Skeletal muscle satellite cell (primary cell): ENCODE measurements around the gene STYK1.

ENCODE experiments used
- H3K27me3 ChIP-seq: 2 replicates; pipeline ENCODE4 v1.7.0; 2013; ENCODE audit warnings: low read length; ENCODE audit not compliant: control insufficient read depth, insufficient read depth
- H3K36me3 ChIP-seq: 2 replicates; pipeline ENCODE4 v1.7.0; 2013; ENCODE audit warnings: mild to moderate bottlenecking, control low read depth, low read length; ENCODE audit not compliant: insufficient read depth
- H3K4me1 ChIP-seq: 2 replicates; pipeline ENCODE4 v1.7.0; 2013; ENCODE audit warnings: low read length; ENCODE audit not compliant: control insufficient read depth, insufficient read depth
- H3K4me2 ChIP-seq: 2 replicates; pipeline ENCODE4 v1.7.0; 2013; ENCODE audit warnings: mild to moderate bottlenecking, low read length
- H3K4me3 ChIP-seq: 2 replicates; pipeline ENCODE4 v1.7.0; 2013; ENCODE audit warnings: low read length
- H3K9ac ChIP-seq: 2 replicates; pipeline ENCODE4 v1.7.0; 2013; ENCODE audit warnings: mild to moderate bottlenecking, low read depth, low read length, moderate library complexity
- H3K9me3 ChIP-seq: replicated peaks from 2 replicates; pipeline ENCODE4 v1.7.0; 2013; ENCODE audit warnings: mild to moderate bottlenecking, control low read depth, low read length

The STYK1 gene

DNA sequence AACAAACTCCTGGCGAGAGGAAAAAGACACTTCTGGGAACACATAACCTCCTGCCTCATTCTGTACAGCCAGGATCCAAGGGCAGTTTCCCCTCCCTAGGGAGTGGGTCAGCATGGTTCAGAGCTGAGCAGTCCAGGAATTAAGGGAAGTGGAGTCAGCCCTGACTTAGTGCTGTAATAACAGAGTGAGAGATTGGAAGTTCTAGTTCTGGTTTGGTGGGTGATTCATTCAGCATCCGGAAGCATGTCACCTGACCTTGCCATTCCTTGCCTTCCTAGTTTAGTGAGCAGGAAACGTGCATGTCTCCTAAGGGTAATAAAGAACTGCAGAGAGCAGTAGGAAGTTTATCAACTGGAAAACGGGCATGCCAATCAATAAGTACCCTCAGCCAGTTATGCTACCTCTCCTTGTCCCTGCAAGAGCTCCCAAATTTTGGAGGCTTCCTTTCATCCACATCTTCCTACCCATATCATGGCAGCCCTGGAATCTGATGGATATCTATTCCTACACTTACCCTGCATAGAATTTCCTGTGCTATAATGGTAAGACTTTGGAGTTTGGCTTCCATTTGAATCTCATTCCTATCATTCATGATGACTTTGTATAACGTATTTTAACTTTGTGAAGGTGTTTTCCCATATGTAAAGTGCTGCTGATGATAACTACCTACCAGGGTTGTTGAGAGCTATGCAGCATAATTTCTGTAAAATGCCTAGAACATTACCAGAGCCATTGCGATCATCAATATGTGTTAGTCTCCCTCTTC lies 31.9 kb downstream of the STYK1 start:
- peaks cover 9% of the 10 kb centered on the region for H3K9me3 ChIP-seq
- H3K4me2 ChIP-seq, result peak overlapping the region; percentile 22
- no peaks in the 10 kb centered on the region for H3K36me3 ChIP-seq
- no peaks in the 10 kb centered on the region for H3K27me3 ChIP-seq
- peaks cover 11% of the 10 kb centered on the region for H3K4me1 ChIP-seq
- no peak overlapping the region for H3K9ac ChIP-seq
- peak overlapping the region; percentile 3 for H3K4me3 ChIP-seq

GRCh38 chr12:10638728-10639127 lies 35.1 kb downstream of the STYK1 start:
- Histone ChIP-seq H3K4me3 (no peak overlapping the region), H3K9me3 (peaks cover 6% of the 10 kb centered on the region), H3K9ac (no peak overlapping the region)

DNA sequence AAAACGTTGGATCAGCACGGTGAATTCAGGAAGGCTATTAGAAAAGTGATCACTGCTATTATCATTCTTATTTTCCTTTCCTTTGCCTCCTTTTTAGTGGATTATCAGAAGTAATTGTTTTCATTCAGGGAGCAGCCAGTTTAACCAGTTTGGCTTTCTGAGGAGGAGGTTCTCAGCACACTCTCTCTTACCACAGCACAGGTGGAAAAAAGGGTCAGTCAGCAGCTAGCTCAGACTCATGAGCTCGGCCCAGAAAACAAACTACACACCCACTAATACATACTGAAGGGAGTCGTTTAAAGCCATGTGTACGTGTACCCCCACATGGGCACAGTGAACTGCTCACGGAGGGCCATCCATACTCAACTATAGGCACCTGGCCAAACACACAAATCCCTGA lies 37.2 kb downstream of the STYK1 start:
- no peaks in the 10 kb centered on the region for H3K36me3 ChIP-seq
- peaks cover 6% of the 10 kb centered on the region for H3K9me3 ChIP-seq
- H3K4me2 ChIP-seq, result no peak overlapping the region
- no peaks in the 10 kb centered on the region for H3K27me3 ChIP-seq
- no peak overlapping the region for H3K4me3 ChIP-seq
- H3K9ac ChIP-seq, result no peak overlapping the region
- H3K4me1 ChIP-seq, result peaks cover 24% of the 10 kb centered on the region

More at GRCh38 chr12:10638728-10639127, 35.1 kb downstream of the STYK1 start:
- no peaks in the 10 kb centered on the region for H3K36me3 ChIP-seq
- H3K27me3 ChIP-seq, result no peaks in the 10 kb centered on the region
- H3K4me2 ChIP-seq, result no peak overlapping the region
- H3K4me1 ChIP-seq, result peaks cover 27% of the 10 kb centered on the region

DNA sequence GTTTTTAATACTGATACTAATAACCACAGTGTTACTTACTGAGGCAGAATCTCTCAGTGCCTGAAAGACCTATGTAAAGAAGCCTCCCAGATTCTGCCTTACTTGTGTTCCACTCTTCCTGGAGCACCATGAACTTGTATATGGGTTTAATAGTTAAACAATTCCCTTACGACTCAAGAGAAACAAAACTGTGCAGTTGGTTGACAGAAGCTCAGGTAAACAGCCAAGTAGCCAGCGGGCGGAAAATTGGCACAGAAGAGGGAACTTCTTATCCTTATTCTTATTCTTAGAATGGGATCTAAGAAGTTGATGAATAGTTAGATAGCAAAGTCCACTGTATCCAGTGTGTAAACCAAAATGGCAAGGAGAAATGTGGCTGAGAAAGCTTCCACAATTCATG lies 37.7 kb downstream of the STYK1 start:
- H3K4me3 ChIP-seq, result no peak overlapping the region
- peaks cover 19% of the 10 kb centered on the region for H3K4me1 ChIP-seq
- no peaks in the 10 kb centered on the region for H3K36me3 ChIP-seq
- no peaks in the 10 kb centered on the region for H3K27me3 ChIP-seq
- H3K9ac ChIP-seq, result no peak overlapping the region
- H3K4me2 ChIP-seq, result no peak overlapping the region
- H3K9me3 ChIP-seq, result peaks cover 3% of the 10 kb centered on the region

- H3K36me3 ChIP-seq, result no peaks in the 10 kb centered on the region
These were observed 38.5 kb downstream of the STYK1 start for GRCh38 chr12:10635306-10635705.

DNA sequence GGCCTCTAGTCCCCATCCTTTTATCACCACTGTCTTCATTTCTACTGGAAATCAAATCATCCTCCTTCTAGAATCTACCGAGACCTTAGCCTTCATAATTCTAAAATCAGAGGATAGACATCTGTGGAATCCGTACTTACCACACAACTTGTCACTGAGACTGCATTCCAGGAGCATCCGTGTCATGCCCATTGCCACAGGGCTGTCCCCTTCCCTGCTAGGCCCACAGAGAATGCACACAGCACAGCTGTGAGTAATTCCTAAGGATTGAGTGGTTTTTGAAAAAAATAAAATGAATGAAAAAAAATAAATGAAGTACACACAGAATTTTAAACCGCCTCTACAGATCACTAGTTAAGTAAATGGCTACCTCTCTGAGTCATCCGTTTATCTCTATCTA lies 39.4 kb downstream of the STYK1 start:
- Histone ChIP-seq H3K36me3 (no peaks in the 10 kb centered on the region), H3K4me3 (peak overlapping the region; percentile 20)

More at GRCh38 chr12:10635306-10635705, 38.5 kb downstream of the STYK1 start:
- peak overlapping the region; percentile 45 for H3K9ac ChIP-seq
- no peaks in the 10 kb centered on the region for H3K9me3 ChIP-seq
- no peaks in the 10 kb centered on the region for H3K27me3 ChIP-seq
- peaks cover 17% of the 10 kb centered on the region for H3K4me1 ChIP-seq
- no peak overlapping the region for H3K4me2 ChIP-seq
- no peak overlapping the region for H3K4me3 ChIP-seq

GRCh38 chr12:10633541-10633940 lies 40.3 kb downstream of the STYK1 start:
- no peak overlapping the region for H3K4me3 ChIP-seq
- no peaks in the 10 kb centered on the region for H3K27me3 ChIP-seq
- peaks cover 17% of the 10 kb centered on the region for H3K4me1 ChIP-seq
- no peak overlapping the region for H3K9ac ChIP-seq
- H3K9me3 ChIP-seq, result no peaks in the 10 kb centered on the region
- H3K4me2 ChIP-seq, result no peak overlapping the region
- no peaks in the 10 kb centered on the region for H3K36me3 ChIP-seq

More for the DNA sequence above, 39.4 kb downstream of the STYK1 start:
- Histone ChIP-seq H3K4me2 (peak overlapping the region; percentile 55), H3K27me3 (no peaks in the 10 kb centered on the region), H3K9me3 (no peaks in the 10 kb centered on the region), H3K9ac (peak overlapping the region; percentile 45), H3K4me1 (peaks cover 17% of the 10 kb centered on the region)

GRCh38 chr12:10632226-10632625 lies 41.6 kb downstream of the STYK1 start:
- Histone ChIP-seq H3K36me3 (no peaks in the 10 kb centered on the region), H3K9ac (no peak overlapping the region), H3K4me1 (peaks cover 17% of the 10 kb centered on the region), H3K9me3 (no peaks in the 10 kb centered on the region), H3K4me3 (no peak overlapping the region), H3K4me2 (no peak overlapping the region), H3K27me3 (no peaks in the 10 kb centered on the region)

DNA sequence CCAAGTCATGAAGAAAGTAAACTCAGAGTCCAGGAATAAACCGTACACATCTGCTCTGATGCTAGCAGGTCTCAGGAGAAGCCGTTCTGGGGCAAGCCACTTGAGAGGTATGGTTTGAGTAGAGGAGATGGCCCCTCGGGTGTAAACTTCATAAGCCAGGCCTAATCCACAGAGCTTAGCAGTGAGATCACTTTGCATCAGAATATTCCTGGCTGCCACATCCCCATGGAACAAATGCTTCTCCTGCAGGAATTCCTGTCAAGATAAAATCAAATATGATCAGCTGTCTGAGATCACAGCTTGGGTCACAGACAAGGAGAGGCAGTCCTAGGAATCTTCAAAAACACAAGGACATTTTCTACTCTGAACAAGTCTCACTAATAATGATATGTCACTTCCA lies 49.2 kb downstream of the STYK1 start:
- Histone ChIP-seq H3K27me3 (no peaks in the 10 kb centered on the region), H3K36me3 (no peaks in the 10 kb centered on the region), H3K4me2 (no peak overlapping the region), H3K4me1 (peaks cover 9% of the 10 kb centered on the region), H3K9ac (no peak overlapping the region), H3K4me3 (no peak overlapping the region), H3K9me3 (no peaks in the 10 kb centered on the region)

DNA sequence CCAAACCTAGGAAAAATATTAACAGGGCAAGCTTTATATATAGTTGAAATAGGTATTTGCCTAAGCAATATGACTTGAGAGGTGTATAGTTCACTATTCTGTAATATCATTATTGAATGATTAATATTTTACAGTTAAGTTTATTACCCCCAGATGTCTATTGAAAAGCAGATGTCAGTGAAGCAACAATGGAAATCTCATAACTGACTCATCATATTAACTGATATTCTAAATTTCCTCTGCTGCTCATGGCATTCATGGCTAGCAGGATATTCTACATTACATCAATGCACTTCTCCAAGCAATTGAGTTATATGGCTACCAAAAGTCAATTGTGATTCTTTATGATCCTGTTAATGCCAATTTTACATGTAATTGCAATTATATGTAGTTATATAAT lies 50.7 kb downstream of the STYK1 start:
- Histone ChIP-seq H3K4me2 (no peak overlapping the region), H3K4me1 (peaks cover 20% of the 10 kb centered on the region), H3K4me3 (no peak overlapping the region), H3K27me3 (no peaks in the 10 kb centered on the region), H3K9ac (no peak overlapping the region), H3K36me3 (no peaks in the 10 kb centered on the region), H3K9me3 (no peaks in the 10 kb centered on the region)

- Histone ChIP-seq H3K27me3 (no peaks in the 10 kb centered on the region), H3K36me3 (no peaks in the 10 kb centered on the region), H3K9me3 (no peaks in the 10 kb centered on the region), H3K9ac (no peak overlapping the region), H3K4me2 (no peak overlapping the region), H3K4me1 (peaks cover 29% of the 10 kb centered on the region), H3K4me3 (no peak overlapping the region)
These were observed 52.6 kb downstream of the STYK1 start for GRCh38 chr12:10621278-10621677.
